Measurements from ENCODE around the gene CYB5D1. TPM values are rescaled to one million over a fixed set of nuclear protein-coding genes. Genes with fewer than 3 reads are reported as not detected.

Gene CYB5D1
- total RNA-seq, 1 experiment from 2014 or later = 18.7 TPM

DNA sequence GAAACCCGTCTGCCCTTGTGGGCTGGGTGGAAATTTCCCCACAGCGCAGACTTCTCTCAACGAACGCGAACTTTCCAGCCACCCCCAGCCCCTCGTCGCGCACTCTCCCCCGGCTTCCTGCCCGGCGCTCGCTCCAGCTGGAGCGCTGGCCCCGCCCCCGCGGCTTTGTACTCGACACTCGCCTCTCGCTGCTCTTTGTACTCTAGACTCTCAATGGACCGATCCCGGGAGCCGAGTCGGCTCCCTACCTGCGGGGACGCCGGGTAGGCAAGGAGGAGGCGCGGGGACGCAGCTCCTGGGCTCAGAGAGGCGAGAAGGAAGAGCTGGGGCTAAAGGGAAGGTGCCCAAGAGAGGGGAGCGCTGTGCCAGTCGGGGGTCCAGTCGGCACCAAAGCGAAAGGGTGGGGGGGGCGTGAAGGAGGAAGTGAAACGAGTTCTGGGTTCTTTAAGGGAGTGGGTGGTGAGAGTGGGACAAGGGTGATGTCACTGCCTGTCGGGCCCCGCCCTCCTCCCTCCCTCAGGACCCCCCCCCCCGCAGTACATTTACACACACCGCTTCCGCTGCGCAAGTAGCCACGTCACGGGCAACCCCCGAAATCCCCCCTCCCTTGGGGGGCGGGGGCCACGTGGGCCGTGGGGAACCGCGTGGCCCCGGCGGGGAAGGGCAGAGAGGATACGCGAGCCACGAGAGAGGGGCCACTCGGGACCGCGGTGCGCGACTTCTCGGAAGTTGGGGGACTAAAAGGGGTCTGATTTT lies 14.1 kb upstream of the CYB5D1 start:
- intact Hi-C loops (cut with micrococcal nuclease; ENCODE audit: unreplicated experiment) = loop anchor here (5.0 kb wide), 1 partner anchor 379 kb away; no protein-coding TSS in a partner anchor
- Histone ChIP-seq H3K4me3 (ENCODE audit: low read depth, low read length, poor library complexity, severe bottlenecking) (peak overlapping the region; percentile 81), H3K4me1 (ENCODE audit: insufficient read depth, low read length, poor library complexity, severe bottlenecking) (peaks cover 34% of the 10 kb centered on the region), H3K27me3 (replicated peaks; ENCODE audit: insufficient read depth, low read depth, low read length, poor library complexity) (no peaks in the 10 kb centered on the region), H3K9me3 (ENCODE audit: low read depth, low read length, poor library complexity, severe bottlenecking) (no peaks in the 10 kb centered on the region), H3K27ac (ENCODE audit: low read depth, low read length, poor library complexity, severe bottlenecking) (peak overlapping the region; percentile 97), H3K36me3 (ENCODE audit: insufficient read depth, low read length, poor library complexity, severe bottlenecking) (peaks cover 35% of the 10 kb centered on the region)
- ChIA-PET POLR2A (ENCODE audit: low non-redundant PET) (no interaction called here), CTCF (interaction anchor here (0.6 to 1.4 kb wide), 2 partner anchors 11 to 100 kb away, joined by 3 read pairs; no protein-coding TSS in a partner anchor)
- TF ChIP-seq EZH2 (IDR thresholded peaks at IDR 0.05; ENCODE audit: borderline replicate concordance, low read depth, low read length, poor library complexity, severe bottlenecking) = no peak
- TF ChIP-seq, protein P1, sequence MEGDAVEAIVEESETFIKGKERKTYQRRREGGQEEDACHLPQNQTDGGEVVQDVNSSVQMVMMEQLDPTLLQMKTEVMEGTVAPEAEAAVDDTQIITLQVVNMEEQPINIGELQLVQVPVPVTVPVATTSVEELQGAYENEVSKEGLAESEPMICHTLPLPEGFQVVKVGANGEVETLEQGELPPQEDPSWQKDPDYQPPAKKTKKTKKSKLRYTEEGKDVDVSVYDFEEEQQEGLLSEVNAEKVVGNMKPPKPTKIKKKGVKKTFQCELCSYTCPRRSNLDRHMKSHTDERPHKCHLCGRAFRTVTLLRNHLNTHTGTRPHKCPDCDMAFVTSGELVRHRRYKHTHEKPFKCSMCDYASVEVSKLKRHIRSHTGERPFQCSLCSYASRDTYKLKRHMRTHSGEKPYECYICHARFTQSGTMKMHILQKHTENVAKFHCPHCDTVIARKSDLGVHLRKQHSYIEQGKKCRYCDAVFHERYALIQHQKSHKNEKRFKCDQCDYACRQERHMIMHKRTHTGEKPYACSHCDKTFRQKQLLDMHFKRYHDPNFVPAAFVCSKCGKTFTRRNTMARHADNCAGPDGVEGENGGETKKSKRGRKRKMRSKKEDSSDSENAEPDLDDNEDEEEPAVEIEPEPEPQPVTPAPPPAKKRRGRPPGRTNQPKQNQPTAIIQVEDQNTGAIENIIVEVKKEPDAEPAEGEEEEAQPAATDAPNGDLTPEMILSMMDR (conservative IDR thresholded peaks at IDR 0.05; ENCODE audit: low read depth, low read length) = no peak
- BruUV-seq (replicated peaks) = TSS peak; percentile 34
- DNase-seq (ENCODE audit: low spot score) = peak; percentile 90

GRCh38 chr17:7844292-7845154 lies 13.3 kb upstream of the CYB5D1 start:
- TF ChIP-seq EZH2 (IDR thresholded peaks at IDR 0.05; ENCODE audit: borderline replicate concordance, low read depth, low read length, poor library complexity, severe bottlenecking) = no peak
- TF ChIP-seq, protein P1 (conservative IDR thresholded peaks at IDR 0.05; ENCODE audit: low read depth, low read length) = no peak
- Histone ChIP-seq H3K9me3 (ENCODE audit: low read depth, low read length, poor library complexity, severe bottlenecking) (no peaks in the 10 kb centered on the region), H3K4me3 (ENCODE audit: low read depth, low read length, poor library complexity, severe bottlenecking) (peak overlapping the region; percentile 81), H3K4me1 (ENCODE audit: insufficient read depth, low read length, poor library complexity, severe bottlenecking) (peaks cover 26% of the 10 kb centered on the region), H3K36me3 (ENCODE audit: insufficient read depth, low read length, poor library complexity, severe bottlenecking) (peaks cover 43% of the 10 kb centered on the region), H3K27ac (ENCODE audit: low read depth, low read length, poor library complexity, severe bottlenecking) (peak overlapping the region; percentile 97), H3K27me3 (replicated peaks; ENCODE audit: insufficient read depth, low read depth, low read length, poor library complexity) (no peaks in the 10 kb centered on the region)
- intact Hi-C loops (cut with micrococcal nuclease; ENCODE audit: unreplicated experiment) = loop anchor here (5.0 kb wide), 1 partner anchor 378 kb away; no protein-coding TSS in a partner anchor
- POLR2A ChIA-PET (ENCODE audit: low non-redundant PET) = interaction anchor here (0.5 to 0.6 kb wide), 3 partner anchors 195 to 515 kb away, joined by 3 to 7 read pairs (median 3); no protein-coding TSS in a partner anchor
- peak; percentile 94 for DNase-seq (ENCODE audit: low spot score)
- TSS peak; percentile 16 for BruUV-seq (replicated peaks)
- CTCF ChIA-PET = interaction anchor here (0.6 to 1.2 kb wide), 4 partner anchors 11 to 197 kb away, joined by 3 to 4 read pairs (median 4); partner anchors contain the start of genes KDM6B and NAA38

DNA sequence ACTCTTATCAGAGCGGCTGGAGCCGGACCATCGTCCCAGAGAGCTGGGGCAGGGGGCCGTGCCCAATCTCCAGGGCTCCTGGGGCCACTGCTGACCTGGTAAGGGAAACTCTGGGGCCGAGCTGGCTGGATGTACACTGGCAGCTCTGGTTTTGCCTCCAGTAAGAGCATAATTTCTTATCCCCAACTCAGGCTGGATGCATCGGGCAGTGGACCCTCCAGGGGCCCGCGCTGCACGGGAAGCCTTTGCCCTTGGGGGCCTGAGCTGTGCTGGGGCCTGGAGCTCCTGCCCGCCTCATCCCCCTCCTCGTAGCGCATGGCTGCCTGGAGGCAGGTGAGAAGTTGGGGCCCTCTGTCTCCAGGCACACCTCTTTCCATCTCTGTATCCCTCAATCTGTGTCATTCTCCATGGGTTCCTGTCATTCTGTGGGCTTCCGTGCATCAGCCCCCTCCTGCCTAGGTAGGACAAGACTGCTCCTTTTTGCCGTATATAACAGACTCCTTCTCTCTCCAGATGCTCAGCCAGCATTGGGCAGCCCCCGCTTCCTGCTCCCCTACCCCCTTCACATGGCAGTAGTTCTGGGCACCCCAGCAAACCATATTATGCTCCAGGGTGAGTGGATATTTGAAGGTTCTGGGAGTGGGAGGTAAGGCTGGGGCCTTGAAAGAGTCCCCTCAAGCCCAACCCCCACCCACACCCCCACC lies 12.3 kb upstream of the CYB5D1 start:
- peak overlapping the region; percentile 97 for H3K27ac ChIP-seq (ENCODE audit: low read depth, low read length, poor library complexity, severe bottlenecking)
- CTCF ChIA-PET = interaction anchor here (0.7 to 1.2 kb wide), 3 partner anchors 12 to 196 kb away, joined by 3 to 4 read pairs (median 4); partner anchors contain the start of gene NAA38

More for the DNA sequence above, 12.3 kb upstream of the CYB5D1 start:
- no peaks in the 10 kb centered on the region for H3K9me3 ChIP-seq (ENCODE audit: low read depth, low read length, poor library complexity, severe bottlenecking)
- H3K4me1 ChIP-seq (ENCODE audit: insufficient read depth, low read length, poor library complexity, severe bottlenecking) = peaks cover 17% of the 10 kb centered on the region
- no peak for DNase-seq (ENCODE audit: low spot score)
- no peaks in the 10 kb centered on the region for H3K27me3 ChIP-seq (replicated peaks; ENCODE audit: insufficient read depth, low read depth, low read length, poor library complexity)
- no TSS peak for BruUV-seq (replicated peaks)
- intact Hi-C loops (cut with micrococcal nuclease; ENCODE audit: unreplicated experiment) = no loop called here
- TF ChIP-seq EZH2 (IDR thresholded peaks at IDR 0.05; ENCODE audit: borderline replicate concordance, low read depth, low read length, poor library complexity, severe bottlenecking) = no peak
- TF ChIP-seq, protein P1 (conservative IDR thresholded peaks at IDR 0.05; ENCODE audit: low read depth, low read length) = no peak
- H3K4me3 ChIP-seq (ENCODE audit: low read depth, low read length, poor library complexity, severe bottlenecking) = peak overlapping the region; percentile 81
- POLR2A ChIA-PET (ENCODE audit: low non-redundant PET) = interaction anchor here (0.5 to 0.6 kb wide), 2 partner anchors 196 to 514 kb away, joined by 3 read pairs; no protein-coding TSS in a partner anchor
- peaks cover 51% of the 10 kb centered on the region for H3K36me3 ChIP-seq (ENCODE audit: insufficient read depth, low read length, poor library complexity, severe bottlenecking)
